ENCODE measurements around the gene TAX1BP1.

GRCh38 chr7:27843584-27844305 lies 103.8 kb downstream of the TAX1BP1 start:
- TF ChIP-seq SP1 (IDR thresholded peaks at IDR 0.05) = no peak
- no peak for TF ChIP-seq FOXA1 (IDR thresholded peaks at IDR 0.05)
- TF ChIP-seq CTCF (IDR thresholded peaks at IDR 0.05; ENCODE audit: low read depth, low read length, missing input control) = no peak
- TF ChIP-seq TAF1 (conservative IDR thresholded peaks at IDR 0.05) = no peak
- no peak for TF ChIP-seq ATF3 (IDR thresholded peaks at IDR 0.05)
- no peak for TF ChIP-seq RXRA (IDR thresholded peaks at IDR 0.05)
- TF ChIP-seq JUND (IDR thresholded peaks at IDR 0.05) = no peak
- TF ChIP-seq REST (IDR thresholded peaks at IDR 0.05) = no peak
- no peak for TF ChIP-seq RAD21 (IDR thresholded peaks at IDR 0.05)
- TF ChIP-seq YY1 (IDR thresholded peaks at IDR 0.05) = no peak

Data from liver (tissue), 3 donors.